Stimulated activated CD4-positive, alpha-beta T cell treated with anti-CD3 and anti-CD28 coated beads, Interleukin-12 subunit alpha, Interleukin-12 subunit beta, amount 100 ng/mL, for 4 hours (primary cell): ENCODE data around the gene DUSP16.

ENCODE experiments used
- DNase-seq: peaks from one replicate; pipeline ENCODE4 v3.0.0-alpha.2; 2020

The DUSP16 gene

DNA sequence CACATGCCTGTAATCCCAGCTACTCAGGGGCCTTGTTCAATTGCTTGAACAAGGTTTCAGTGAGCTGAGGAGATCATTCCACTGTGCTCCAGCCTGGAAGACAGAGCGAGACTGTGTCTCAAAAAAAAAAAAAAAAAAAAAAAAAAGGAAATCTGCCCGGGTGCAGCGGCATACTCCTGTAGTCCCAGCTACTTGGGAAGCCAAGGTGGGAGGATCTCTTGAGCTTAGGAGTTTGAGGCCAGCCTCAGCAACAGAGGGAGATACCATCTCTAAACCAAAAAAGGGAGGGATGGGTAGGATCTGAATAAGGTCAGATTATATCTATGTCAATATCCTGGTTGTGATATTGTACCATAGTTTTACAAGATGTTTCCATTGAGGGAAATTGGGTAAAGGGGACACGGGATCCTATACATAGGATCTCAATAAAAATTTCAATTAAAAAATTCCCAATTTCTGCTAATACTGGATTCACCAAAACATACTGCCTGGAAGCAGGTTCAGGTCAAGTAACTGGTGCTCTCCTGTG lies 129.4 kb downstream of the DUSP16 start:
- DNase-seq, result no peak

DNA sequence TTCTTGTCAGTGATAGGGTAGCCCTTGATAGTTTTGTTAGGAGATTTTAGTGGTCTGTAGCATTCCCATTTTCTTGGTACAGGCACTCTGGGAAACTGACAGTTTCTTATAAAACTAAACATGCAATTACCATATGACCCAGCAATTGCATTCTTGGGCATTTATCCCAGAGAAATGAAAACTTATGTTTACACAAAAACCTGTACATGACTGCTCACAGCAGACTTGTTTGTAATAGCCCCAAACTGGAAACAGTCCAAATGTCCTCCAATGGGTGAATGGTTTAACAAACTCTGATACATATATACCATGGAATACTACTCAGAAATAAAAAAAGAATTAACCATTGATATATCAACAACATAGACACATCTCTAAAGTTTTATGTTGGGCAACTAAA lies 130.3 kb downstream of the DUSP16 start:
- no peak for DNase-seq

DNA sequence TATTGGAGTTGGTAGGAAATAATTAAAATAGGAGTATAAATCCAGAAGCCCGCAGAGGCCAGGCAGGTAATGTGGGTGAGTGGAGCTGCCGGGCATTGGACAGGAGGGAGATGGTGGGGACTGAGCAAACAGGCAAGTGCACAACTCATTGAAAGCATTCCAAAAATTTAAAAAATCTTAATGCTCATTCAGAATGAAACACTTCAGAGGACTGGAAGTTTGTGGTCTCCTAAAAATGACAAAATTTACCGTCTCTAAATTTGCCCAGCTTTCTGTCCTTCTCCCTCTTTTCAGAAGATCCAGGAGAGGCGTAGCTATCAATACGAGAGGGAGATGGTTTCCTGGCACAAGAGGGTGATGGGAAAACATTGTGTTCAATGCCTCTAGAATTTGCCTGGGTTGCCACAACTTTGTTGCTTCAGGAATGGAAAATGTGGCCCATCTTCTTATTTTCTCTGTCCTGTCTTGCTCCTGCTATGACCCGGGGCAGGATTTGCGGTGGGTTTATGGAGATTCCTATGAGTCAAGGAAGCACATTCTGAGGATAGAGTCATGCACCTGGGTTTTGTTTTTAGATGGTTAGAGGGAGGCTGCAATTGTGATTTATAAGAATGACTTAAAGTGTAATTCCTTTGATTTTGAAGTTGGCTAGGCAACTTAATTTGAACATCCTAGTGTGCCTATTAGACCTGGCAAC lies 133.6 kb downstream of the DUSP16 start:
- DNase-seq, result no peak

DNA sequence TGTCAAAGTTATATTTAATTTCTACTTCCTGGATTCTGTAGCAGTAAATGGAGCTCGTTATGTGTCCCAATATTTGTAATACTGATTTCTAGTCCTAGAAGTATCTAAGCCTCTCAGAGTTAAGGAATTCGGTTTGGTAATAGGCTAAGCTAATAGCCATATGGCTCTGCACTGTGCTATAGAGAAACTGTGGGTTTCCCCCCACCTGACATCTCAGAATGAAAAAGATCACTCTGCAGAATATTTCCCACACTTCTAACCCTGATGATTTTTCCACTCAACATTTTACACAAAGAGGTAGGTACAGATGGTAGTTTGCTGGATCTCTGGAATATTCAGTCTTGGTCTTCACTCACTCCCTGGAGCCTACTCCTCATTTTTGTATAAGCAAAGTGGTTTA lies 134.6 kb downstream of the DUSP16 start:
- DNase-seq, result no peak

DNA sequence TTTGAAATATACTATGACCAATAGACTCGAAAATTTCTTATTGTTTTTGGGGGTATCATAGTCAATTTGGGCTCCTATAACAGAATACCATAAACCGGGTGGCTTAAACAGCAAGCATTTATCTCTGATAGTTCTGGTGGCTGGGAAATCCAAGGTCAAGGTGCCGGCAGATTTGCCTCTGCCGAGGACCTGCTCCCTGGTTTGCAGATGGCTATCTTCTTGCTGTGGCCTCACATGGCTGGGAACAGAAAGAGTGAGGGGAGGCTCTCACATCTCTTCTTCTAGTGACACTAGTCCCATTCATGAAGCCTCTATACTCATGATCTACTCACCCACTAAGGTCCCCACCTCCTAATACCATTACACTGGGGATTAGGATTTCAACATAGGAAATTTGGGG lies 135.1 kb downstream of the DUSP16 start:
- DNase-seq, result no peak

DNA sequence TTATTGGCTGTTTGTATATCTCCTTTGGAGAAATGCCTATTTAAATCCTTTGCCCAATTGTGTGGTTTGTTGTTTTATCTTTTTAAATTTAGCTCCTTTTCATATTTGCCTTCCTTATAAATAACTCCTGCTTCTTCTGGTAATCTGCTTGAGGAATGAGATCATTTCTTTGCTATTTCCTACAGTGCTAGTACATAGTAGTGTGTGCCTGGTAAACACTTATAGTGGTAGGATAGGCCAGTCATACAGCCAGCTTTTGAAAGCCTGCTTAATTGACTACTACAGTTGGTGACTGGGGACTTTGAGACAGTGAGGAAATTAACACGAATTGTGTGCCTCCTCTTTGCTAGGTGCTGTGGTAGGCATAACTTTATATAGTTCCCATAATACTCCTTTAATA lies 137.0 kb downstream of the DUSP16 start:
- no peak for DNase-seq

DNA sequence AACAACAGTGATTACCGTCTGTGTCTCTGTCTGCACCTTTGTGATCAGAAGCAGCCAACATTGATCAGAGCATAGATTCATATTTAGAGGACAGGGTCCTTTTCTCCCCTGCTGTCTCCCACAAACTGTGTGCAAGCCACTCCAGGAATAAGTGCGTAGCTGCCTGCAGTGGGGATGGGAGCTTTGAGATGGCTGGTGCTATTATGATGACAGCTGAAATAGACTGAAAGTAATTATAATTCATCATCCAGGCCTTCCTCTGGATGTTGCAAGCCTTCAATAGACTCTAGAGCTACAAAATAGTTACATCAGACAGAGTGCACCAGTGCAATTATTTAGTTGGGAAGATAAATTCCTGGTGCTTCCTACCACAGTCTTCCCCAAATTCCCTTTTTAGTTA lies 137.7 kb downstream of the DUSP16 start:
- DNase-seq, result no peak
